Upper lobe of left lung (tissue), 4 donors: ENCODE measurements around the gene LGR5.

Experiments
- EP300 ChIP-seq, 4 donors: sonication (generic); formaldehyde crosslinking; IDR thresholded peaks; one replicate each; pipeline ENCODE4 v1.5.1; 2017; ENCODE audit warnings: antibody characterized with exemption in 4 of 4, control low read depth in 2 of 4
- POLR2A ChIP-seq, 4 donors: fragments of 450-650 bp; IDR thresholded peaks; one replicate each; pipeline ENCODE4 v1.5.1; 2016 to 2017; ENCODE audit warnings: antibody characterized with exemption in 4 of 4, mild to moderate bottlenecking in 2 of 4
- POLR2AphosphoS5 ChIP-seq, 2 donors: sonication (generic); formaldehyde crosslinking; IDR thresholded peaks; one replicate each; pipeline ENCODE4 v1.5.1; 2017; ENCODE audit warnings: antibody characterized with exemption in 2 of 2
- TF ChIP-seq, protein P1 (sequence below), 6 experiments: fragments of 450-650 bp in 4 of 6; fragments of 200-600 bp in 2 of 6; sonication (generic) in 2 of 6; IDR thresholded peaks; one replicate each; pipeline ENCODE4 v1.5.1; 2016 to 2019; ENCODE audit warnings: antibody characterized with exemption in 6 of 6

DNA sequence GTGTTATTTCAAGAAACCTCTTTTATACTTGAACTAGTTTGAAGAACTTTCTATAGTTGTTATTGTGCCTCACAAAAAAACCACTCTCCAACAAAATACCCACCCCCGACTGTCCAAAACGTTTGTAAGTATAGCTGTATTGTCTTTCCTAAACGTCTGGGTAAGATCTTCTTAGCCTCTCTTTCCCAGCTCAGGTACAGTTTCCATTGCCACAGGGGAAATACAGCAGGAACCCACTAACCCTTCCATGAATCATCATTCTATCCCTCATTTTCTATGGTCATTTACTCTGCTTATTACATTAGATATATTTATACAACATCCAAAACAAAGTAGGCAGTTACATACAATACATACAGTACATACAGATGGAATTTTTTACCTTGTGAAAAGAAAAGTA is 153.2 kb downstream of the LGR5 start:
- no peak for TF ChIP-seq POLR2AphosphoS5 (IDR thresholded peaks at IDR 0.05)
- TF ChIP-seq POLR2A (IDR thresholded peaks at IDR 0.05), result no peak
- TF ChIP-seq, protein P1, sequence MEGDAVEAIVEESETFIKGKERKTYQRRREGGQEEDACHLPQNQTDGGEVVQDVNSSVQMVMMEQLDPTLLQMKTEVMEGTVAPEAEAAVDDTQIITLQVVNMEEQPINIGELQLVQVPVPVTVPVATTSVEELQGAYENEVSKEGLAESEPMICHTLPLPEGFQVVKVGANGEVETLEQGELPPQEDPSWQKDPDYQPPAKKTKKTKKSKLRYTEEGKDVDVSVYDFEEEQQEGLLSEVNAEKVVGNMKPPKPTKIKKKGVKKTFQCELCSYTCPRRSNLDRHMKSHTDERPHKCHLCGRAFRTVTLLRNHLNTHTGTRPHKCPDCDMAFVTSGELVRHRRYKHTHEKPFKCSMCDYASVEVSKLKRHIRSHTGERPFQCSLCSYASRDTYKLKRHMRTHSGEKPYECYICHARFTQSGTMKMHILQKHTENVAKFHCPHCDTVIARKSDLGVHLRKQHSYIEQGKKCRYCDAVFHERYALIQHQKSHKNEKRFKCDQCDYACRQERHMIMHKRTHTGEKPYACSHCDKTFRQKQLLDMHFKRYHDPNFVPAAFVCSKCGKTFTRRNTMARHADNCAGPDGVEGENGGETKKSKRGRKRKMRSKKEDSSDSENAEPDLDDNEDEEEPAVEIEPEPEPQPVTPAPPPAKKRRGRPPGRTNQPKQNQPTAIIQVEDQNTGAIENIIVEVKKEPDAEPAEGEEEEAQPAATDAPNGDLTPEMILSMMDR (IDR thresholded peaks at IDR 0.05), result no peak
- TF ChIP-seq EP300 (IDR thresholded peaks at IDR 0.05), result no peak
